ENCODE measurements around the gene DDB1. TPM values are rescaled to one million over a fixed set of nuclear protein-coding genes. Genes with fewer than 3 reads are reported as not detected.

Gene DDB1
- polyA plus RNA-seq, 1 donor from 2014 or later = 203 TPM

GRCh38 chr11:61338783-61339489, 6.0 kb upstream of the DDB1 start (continued):
- TF ChIP-seq CTCF (IDR thresholded peaks at IDR 0.05; ENCODE audit: poor library complexity, severe bottlenecking) (no peak), SMC3 (conservative IDR thresholded peaks at IDR 0.05; ENCODE audit: poor library complexity) (no peak), TAF1 (IDR thresholded peaks at IDR 0.05; ENCODE audit: low read depth) (no peak)

GRCh38 chr11:61337706-61338470, 5.0 kb upstream of the DDB1 start:
- Histone ChIP-seq H3K27me3 (ENCODE audit: insufficient read depth, low read depth, low read length) (no peaks in the 10 kb centered on the region), H4K20me1 (ENCODE audit: insufficient read depth) (no peaks in the 10 kb centered on the region), H3K79me2 (replicated peaks; ENCODE audit: insufficient read depth, low read length) (no peaks in the 10 kb centered on the region), H3K9me3 (ENCODE audit: low read length) (no peaks in the 10 kb centered on the region), H3K36me3 (ENCODE audit: insufficient read depth, low read length) (no peaks in the 10 kb centered on the region), H3F3A (ENCODE audit: insufficient read depth, low read length, poor library complexity, severe bottlenecking) (no peaks in the 10 kb centered on the region), H3K9ac (ENCODE audit: low read length) (no peak overlapping the region), H3K4me2 (ENCODE audit: low read length) (no peak overlapping the region), H2AFZ (ENCODE audit: low read depth, low read length) (no peak overlapping the region), H3K4me3 (ENCODE audit: low read length) (no peak overlapping the region), H3K9me2 (ENCODE audit: insufficient read depth, low read length) (no peaks in the 10 kb centered on the region), H3K27ac (ENCODE audit: low read length) (no peak overlapping the region)
- no peak for TF ChIP-seq MXI1 (conservative IDR thresholded peaks at IDR 0.05; ENCODE audit: poor library complexity, severe bottlenecking)
- TF ChIP-seq POLR2AphosphoS5 (IDR thresholded peaks at IDR 0.05) = no peak
- no peak for TF ChIP-seq REST (IDR thresholded peaks at IDR 0.05; ENCODE audit: borderline replicate concordance)
- TF ChIP-seq CTCF (IDR thresholded peaks at IDR 0.05; ENCODE audit: poor library complexity, severe bottlenecking) = no peak
- no peak for TF ChIP-seq TAF1 (IDR thresholded peaks at IDR 0.05; ENCODE audit: low read depth)
- TF ChIP-seq EZH2 (IDR thresholded peaks at IDR 0.05; ENCODE audit: borderline replicate concordance, insufficient read depth, low read length, poor library complexity, severe bottlenecking) = no peak

Measured in neural cell (in vitro differentiated cells).